HEK293 (cell line): ENCODE results near the gene GRK3.
A peak's percentile ranks its signal among the peaks of the same experiment; 100 is the strongest.

Source experiments
- CTCF ChIA-PET: fragments of 350-600 bp; formaldehyde crosslinking; extraction: SDS; loops from one replicate; lab custom pipeline; 2021; ENCODE audit warnings: antibody characterized with exemption; lab: Yijun Ruan, JAX
- POLR2A ChIA-PET: fragments of 300-600 bp; formaldehyde crosslinking; extraction: SDS; loops from one replicate; lab custom pipeline; 2020; ENCODE audit warnings: antibody characterized with exemption, inconsistent platforms; lab: Yijun Ruan, JAX
- H3K27ac ChIP-seq: fragments of 200-500 bp; sonication (Bioruptor generic); 2 replicates; pipeline ENCODE4 v1.5.1; 2014; ENCODE audit warnings: low read depth, low read length, control low read depth, inconsistent platforms; ENCODE audit errors: extremely low read depth
- H3K36me3 ChIP-seq, 2 experiments: fragments of 200-500 bp in 1 of 2; sonication (Bioruptor generic) in 1 of 2; 1 replicate in 1 of 2; 2 replicates in 1 of 2; pipeline ENCODE4 v1.5.1; 2014 to 2017; ENCODE audit warnings: inconsistent platforms in 2 of 2, low read length in 2 of 2; ENCODE audit not compliant: control insufficient read depth in 2 of 2, insufficient read depth in 1 of 2
- H3K4me1 ChIP-seq: fragments of 200-500 bp; sonication (Bioruptor generic); 2 replicates; pipeline ENCODE4 v1.5.1; 2014; ENCODE audit warnings: mild to moderate bottlenecking, low read length, inconsistent platforms; ENCODE audit not compliant: control insufficient read depth, insufficient read depth
- H3K4me3 ChIP-seq: 2 replicates; pipeline ENCODE4 v1.5.1; 2011; ENCODE audit warnings: low read depth, mild to moderate bottlenecking, control low read depth, low read length, moderate library complexity
- H3K9me3 ChIP-seq: fragments of 200-500 bp; sonication (Bioruptor generic); 2 replicates; pipeline ENCODE4 v1.5.1; 2014; ENCODE audit warnings: low read depth, low read length, inconsistent platforms; ENCODE audit not compliant: control insufficient read depth, insufficient read depth
- ATF2 ChIP-seq: fragments of 450-650 bp; formaldehyde crosslinking; IDR thresholded peaks from 2 replicates; pipeline ENCODE4 v1.5.1; 2016; ENCODE audit warnings: missing biosample characterization, missing genetic modification characterization, low read depth
- CTCF ChIP-seq: fragments of 450-650 bp; formaldehyde crosslinking; IDR thresholded peaks from 2 replicates; pipeline ENCODE4 v1.5.1; 2016; ENCODE audit warnings: missing biosample characterization, missing genetic modification characterization
- GLIS2 ChIP-seq: fragments of 450-650 bp; formaldehyde crosslinking; IDR thresholded peaks from 2 replicates; pipeline ENCODE4 v1.5.1; 2016; ENCODE audit warnings: missing biosample characterization, missing genetic modification characterization
- IKZF3 ChIP-seq: fragments of 450-650 bp; IDR thresholded peaks from 2 replicates; pipeline ENCODE4 v1.5.0; 2018; ENCODE audit warnings: missing biosample characterization, mild to moderate bottlenecking, missing genetic modification characterization, moderate library complexity
- KLF16 ChIP-seq: fragments of 450-650 bp; formaldehyde crosslinking; IDR thresholded peaks from 2 replicates; pipeline ENCODE4 v1.5.1; 2017; ENCODE audit warnings: missing biosample characterization, missing genetic modification characterization
- MZF1 ChIP-seq: fragments of 450-650 bp; formaldehyde crosslinking; IDR thresholded peaks from 2 replicates; pipeline ENCODE4 v1.5.1; 2017; ENCODE audit warnings: missing biosample characterization, missing genetic modification characterization, borderline replicate concordance
- PATZ1 ChIP-seq: fragments of 450-650 bp; formaldehyde crosslinking; IDR thresholded peaks from 2 replicates; pipeline ENCODE4 v1.5.1; 2016; ENCODE audit warnings: missing biosample characterization, missing genetic modification characterization
- SP3 ChIP-seq: fragments of 450-650 bp; formaldehyde crosslinking; IDR thresholded peaks from 2 replicates; pipeline ENCODE4 v1.5.1; 2016; ENCODE audit warnings: missing biosample characterization, missing genetic modification characterization
- ZBTB20 ChIP-seq: fragments of 450-650 bp; formaldehyde crosslinking; IDR thresholded peaks from 2 replicates; pipeline ENCODE4 v1.5.1; 2016; ENCODE audit warnings: missing biosample characterization, missing genetic modification characterization
- ZBTB6 ChIP-seq: fragments of 450-650 bp; formaldehyde crosslinking; IDR thresholded peaks from 2 replicates; pipeline ENCODE4 v1.5.1; 2017; ENCODE audit warnings: missing biosample characterization, missing genetic modification characterization
- ZBTB8A ChIP-seq: fragments of 450-650 bp; formaldehyde crosslinking; IDR thresholded peaks from 2 replicates; pipeline ENCODE4 v1.5.1; 2016; ENCODE audit warnings: missing biosample characterization, missing genetic modification characterization
- ZEB2 ChIP-seq: fragments of 450-650 bp; formaldehyde crosslinking; IDR thresholded peaks from 2 replicates; pipeline ENCODE4 v1.5.1; 2016; ENCODE audit warnings: missing biosample characterization, missing genetic modification characterization
- ZIC2 ChIP-seq: fragments of 450-650 bp; formaldehyde crosslinking; IDR thresholded peaks from 2 replicates; pipeline ENCODE4 v1.5.1; 2016; ENCODE audit warnings: missing biosample characterization, missing genetic modification characterization
- ZNF239 ChIP-seq: fragments of 450-650 bp; formaldehyde crosslinking; IDR thresholded peaks from 2 replicates; pipeline ENCODE4 v1.5.1; 2016; ENCODE audit warnings: missing biosample characterization, missing genetic modification characterization
- ZNF324 ChIP-seq: fragments of 450-650 bp; formaldehyde crosslinking; IDR thresholded peaks from 2 replicates; pipeline ENCODE4 v1.5.1; 2016; ENCODE audit warnings: missing biosample characterization, missing genetic modification characterization
- ZNF510 ChIP-seq: fragments of 450-650 bp; formaldehyde crosslinking; IDR thresholded peaks from 2 replicates; pipeline ENCODE4 v1.5.1; 2018; ENCODE audit warnings: mild to moderate bottlenecking, missing genetic modification characterization, missing biosample characterization; ENCODE audit not compliant: insufficient replicate concordance
- ZNF621 ChIP-seq: fragments of 450-650 bp; formaldehyde crosslinking; IDR thresholded peaks from 2 replicates; pipeline ENCODE4 v1.5.1; 2017; ENCODE audit warnings: missing biosample characterization, missing genetic modification characterization
- ZNF830 ChIP-seq: fragments of 450-650 bp; IDR thresholded peaks from 2 replicates; pipeline ENCODE4 v1.5.0; 2018; ENCODE audit warnings: missing biosample characterization, missing genetic modification characterization, low read depth, mild to moderate bottlenecking, moderate library complexity
- ZXDB ChIP-seq: fragments of 450-650 bp; formaldehyde crosslinking; IDR thresholded peaks from 2 replicates; pipeline ENCODE4 v1.5.1; 2016; ENCODE audit warnings: missing biosample characterization, missing genetic modification characterization
- TF ChIP-seq, protein P1 (sequence below): fragments of 450-650 bp; formaldehyde crosslinking; IDR thresholded peaks from 2 replicates; pipeline ENCODE4 v1.5.1; 2016; ENCODE audit warnings: missing biosample characterization, missing genetic modification characterization
- TF ChIP-seq, protein P2 (sequence below): fragments of 450-650 bp; formaldehyde crosslinking; optimal IDR thresholded peaks from 2 replicates; pipeline ENCODE3; 2016; ENCODE audit warnings: missing biosample characterization, mild to moderate bottlenecking, missing genetic modification characterization
- TF ChIP-seq, protein P3 (sequence below): fragments of 450-650 bp; formaldehyde crosslinking; IDR thresholded peaks from 2 replicates; pipeline ENCODE4 v1.5.1; 2017; ENCODE audit warnings: missing biosample characterization, missing genetic modification characterization

Gene GRK3

DNA sequence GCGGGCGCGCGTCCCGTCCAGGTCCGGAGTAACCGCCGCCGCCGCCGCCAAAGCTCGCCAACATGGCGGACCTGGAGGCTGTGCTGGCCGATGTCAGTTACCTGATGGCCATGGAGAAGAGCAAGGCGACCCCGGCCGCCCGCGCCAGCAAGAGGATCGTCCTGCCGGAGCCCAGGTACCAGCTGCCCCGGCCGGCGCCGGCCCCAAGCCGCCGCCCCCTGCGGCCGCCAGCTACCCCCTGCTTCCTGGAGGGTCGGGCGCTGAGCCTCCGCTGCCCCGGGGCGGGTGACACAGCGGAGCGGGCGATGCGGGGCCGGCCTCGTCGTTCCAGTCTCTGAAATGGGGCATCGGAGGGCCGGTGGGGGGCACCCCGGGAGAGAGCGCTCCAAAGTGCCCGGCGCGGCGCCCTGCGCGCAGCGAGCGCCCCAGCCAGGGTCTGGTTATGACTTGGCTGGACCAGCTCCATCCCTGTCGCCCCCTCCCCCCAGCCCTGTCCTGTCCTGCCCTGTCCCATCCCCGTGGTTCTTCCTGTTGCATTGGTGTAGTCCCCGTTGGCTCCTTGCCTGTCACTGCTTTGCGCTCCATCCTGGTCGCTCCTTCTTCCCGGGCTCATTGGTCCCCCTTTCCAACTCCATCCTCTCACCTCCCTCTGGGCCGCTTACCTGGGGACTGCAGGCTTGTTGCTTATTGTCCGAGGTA is 653 bp downstream of the GRK3 start:
- Histone ChIP-seq H3K4me3 (peak overlapping the region; percentile 87), H3K9me3 (no peaks in the 10 kb centered on the region), H3K4me1 (peaks cover 15% of the 10 kb centered on the region), H3K27ac (peak overlapping the region; percentile 54; the same call in 1 of the 2 replicates), H3K36me3 (no peaks in the 10 kb centered on the region)
- ChIA-PET POLR2A (interaction anchor here (0.6 kb wide), 1 partner anchor 120 kb away, joined by 3 read pairs; no protein-coding TSS in a partner anchor), CTCF (interaction anchor here (1.9 kb wide), 1 partner anchor 24 kb away, joined by 6 read pairs; no protein-coding TSS in a partner anchor)
- TF ChIP-seq, protein P1, sequence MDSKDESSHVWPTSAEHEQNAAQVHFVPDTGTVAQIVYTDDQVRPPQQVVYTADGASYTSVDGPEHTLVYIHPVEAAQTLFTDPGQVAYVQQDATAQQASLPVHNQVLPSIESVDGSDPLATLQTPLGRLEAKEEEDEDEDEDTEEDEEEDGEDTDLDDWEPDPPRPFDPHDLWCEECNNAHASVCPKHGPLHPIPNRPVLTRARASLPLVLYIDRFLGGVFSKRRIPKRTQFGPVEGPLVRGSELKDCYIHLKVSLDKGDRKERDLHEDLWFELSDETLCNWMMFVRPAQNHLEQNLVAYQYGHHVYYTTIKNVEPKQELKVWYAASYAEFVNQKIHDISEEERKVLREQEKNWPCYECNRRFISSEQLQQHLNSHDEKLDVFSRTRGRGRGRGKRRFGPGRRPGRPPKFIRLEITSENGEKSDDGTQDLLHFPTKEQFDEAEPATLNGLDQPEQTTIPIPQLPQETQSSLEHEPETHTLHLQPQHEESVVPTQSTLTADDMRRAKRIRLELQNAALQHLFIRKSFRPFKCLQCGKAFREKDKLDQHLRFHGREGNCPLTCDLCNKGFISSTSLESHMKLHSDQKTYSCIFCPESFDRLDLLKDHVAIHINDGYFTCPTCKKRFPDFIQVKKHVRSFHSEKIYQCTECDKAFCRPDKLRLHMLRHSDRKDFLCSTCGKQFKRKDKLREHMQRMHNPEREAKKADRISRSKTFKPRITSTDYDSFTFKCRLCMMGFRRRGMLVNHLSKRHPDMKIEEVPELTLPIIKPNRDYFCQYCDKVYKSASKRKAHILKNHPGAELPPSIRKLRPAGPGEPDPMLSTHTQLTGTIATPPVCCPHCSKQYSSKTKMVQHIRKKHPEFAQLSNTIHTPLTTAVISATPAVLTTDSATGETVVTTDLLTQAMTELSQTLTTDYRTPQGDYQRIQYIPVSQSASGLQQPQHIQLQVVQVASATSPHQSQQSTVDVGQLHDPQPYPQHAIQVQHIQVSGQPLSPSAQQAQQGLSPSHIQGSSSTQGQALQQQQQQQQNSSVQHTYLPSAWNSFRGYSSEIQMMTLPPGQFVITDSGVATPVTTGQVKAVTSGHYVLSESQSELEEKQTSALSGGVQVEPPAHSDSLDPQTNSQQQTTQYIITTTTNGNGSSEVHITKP (tag by site-specific recombination) = peak; percentile 75
- TF ChIP-seq, protein P2, sequence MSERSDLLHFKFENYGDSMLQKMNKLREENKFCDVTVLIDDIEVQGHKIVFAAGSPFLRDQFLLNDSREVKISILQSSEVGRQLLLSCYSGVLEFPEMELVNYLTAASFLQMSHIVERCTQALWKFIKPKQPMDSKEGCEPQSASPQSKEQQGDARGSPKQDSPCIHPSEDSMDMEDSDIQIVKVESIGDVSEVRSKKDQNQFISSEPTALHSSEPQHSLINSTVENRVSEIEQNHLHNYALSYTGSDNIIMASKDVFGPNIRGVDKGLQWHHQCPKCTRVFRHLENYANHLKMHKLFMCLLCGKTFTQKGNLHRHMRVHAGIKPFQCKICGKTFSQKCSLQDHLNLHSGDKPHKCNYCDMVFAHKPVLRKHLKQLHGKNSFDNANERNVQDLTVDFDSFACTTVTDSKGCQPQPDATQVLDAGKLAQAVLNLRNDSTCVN (tag by site-specific recombination) = peak; percentile 39
- TF ChIP-seq ZIC2 (tag by site-specific recombination) (peak; percentile 33; the same call in 1 of the 2 replicates), ZNF621 (tag by site-specific recombination) (no peak), ZNF239 (no peak), ZBTB8A (tag by site-specific recombination) (peak; percentile 47; the same call in 1 of the 2 replicates), ZNF830 (no peak), GLIS2 (tag by site-specific recombination) (peak; percentile 75), KLF16 (tag by site-specific recombination) (no peak), ZXDB (tag by site-specific recombination) (0 out of 2 replicates have a peak, but pooled peaks have one; percentile 17), MZF1 (tag by site-specific recombination) (no peak), ZBTB20 (tag by site-specific recombination) (peak; percentile 68), ATF2 (tag by site-specific recombination) (no peak), ZNF510 (tag by site-specific recombination) (no peak), CTCF (0 out of 2 replicates have a peak, but pooled peaks have one; percentile 7), SP3 (no peak), ZNF324 (tag by site-specific recombination) (0 out of 2 replicates have a peak, but pooled peaks have one; percentile 21), ZBTB6 (tag by site-specific recombination) (no peak), PATZ1 (tag by site-specific recombination) (peak; percentile 58), IKZF3 (tag by site-specific recombination) (no peak), ZEB2 (tag by site-specific recombination) (peak; percentile 33; the same call in 1 of the 2 replicates)
- TF ChIP-seq, protein P3, sequence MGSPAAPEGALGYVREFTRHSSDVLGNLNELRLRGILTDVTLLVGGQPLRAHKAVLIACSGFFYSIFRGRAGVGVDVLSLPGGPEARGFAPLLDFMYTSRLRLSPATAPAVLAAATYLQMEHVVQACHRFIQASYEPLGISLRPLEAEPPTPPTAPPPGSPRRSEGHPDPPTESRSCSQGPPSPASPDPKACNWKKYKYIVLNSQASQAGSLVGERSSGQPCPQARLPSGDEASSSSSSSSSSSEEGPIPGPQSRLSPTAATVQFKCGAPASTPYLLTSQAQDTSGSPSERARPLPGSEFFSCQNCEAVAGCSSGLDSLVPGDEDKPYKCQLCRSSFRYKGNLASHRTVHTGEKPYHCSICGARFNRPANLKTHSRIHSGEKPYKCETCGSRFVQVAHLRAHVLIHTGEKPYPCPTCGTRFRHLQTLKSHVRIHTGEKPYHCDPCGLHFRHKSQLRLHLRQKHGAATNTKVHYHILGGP (tag by site-specific recombination) = no peak
